CD4-positive, alpha-beta memory T cell (primary cell): ENCODE results near the gene USP51. TPM values are rescaled to one million over a fixed set of nuclear protein-coding genes. Genes with fewer than 3 reads are reported as not detected.
"Not testable (repeated sequence)": the region's sequence is repeated elsewhere in the genome, so short reads cannot be mapped to it uniquely, and the experiment has no call there.

Experiments
- CTCF ChIA-PET: fragments of 350-600 bp; sonication (Branson Sonifier 250); formaldehyde crosslinking; loops from one replicate; lab custom pipeline; 2021; ENCODE audit warnings: inconsistent platforms; ENCODE audit not compliant: partially characterized antibody; lab: Charles Lee
- POLR2A ChIA-PET: fragments of 350-600 bp; sonication (Branson Sonifier 250); formaldehyde crosslinking; loops from one replicate; lab custom pipeline; 2021; ENCODE audit not compliant: partially characterized antibody; lab: Charles Lee
- DNase-seq, 5 donors: peaks; one replicate each; pipeline versions ENCODE4 v3.0.0 to v3.0.0-alpha.2; 2020 to 2022; ENCODE audit warnings: mixed read lengths in 1 of 5
- H3K27ac ChIP-seq: one replicate; pipeline ENCODE4 v1.7.0; 2013; ENCODE audit warnings: low read depth, low read length
- H3K27me3 ChIP-seq: 2 replicates; pipeline ENCODE4 v1.7.0; 2013; ENCODE audit warnings: mild to moderate bottlenecking, low read length, moderate library complexity; ENCODE audit not compliant: insufficient read depth
- H3K36me3 ChIP-seq: 2 replicates; pipeline ENCODE4 v1.7.0; 2013; ENCODE audit warnings: mild to moderate bottlenecking, low read length, moderate library complexity; ENCODE audit not compliant: insufficient read depth
- H3K4me1 ChIP-seq: 2 replicates; pipeline ENCODE4 v1.7.0; 2013; ENCODE audit warnings: mild to moderate bottlenecking, low read length, moderate library complexity; ENCODE audit not compliant: insufficient read depth
- H3K4me3 ChIP-seq, 2 donors: one replicate each; pipeline ENCODE4 v1.7.0; 2013; ENCODE audit warnings: low read length in 2 of 2, mild to moderate bottlenecking in 1 of 2
- H3K9me3 ChIP-seq, 2 donors: one replicate each; pipeline ENCODE4 v1.7.0; 2013; ENCODE audit warnings: low read length in 2 of 2, control low read depth in 1 of 2; ENCODE audit not compliant: control insufficient read depth in 1 of 2
- H3K27ac Mint-ChIP-seq, 7 donors: one replicate each; pipeline ENCODE4 v1.8.0; 2020 to 2021; ENCODE audit warnings: mixed read lengths in 7 of 7, mild to moderate bottlenecking in 6 of 7, inconsistent platforms in 3 of 7, moderate library complexity in 3 of 7
- H3K27me3 Mint-ChIP-seq, 2 donors: one replicate each; pipeline ENCODE4 v1.8.0; 2020 to 2021; ENCODE audit warnings: mixed read lengths in 2 of 2
- H3K36me3 Mint-ChIP-seq, 2 donors: one replicate each; pipeline ENCODE4 v1.8.0; 2020 to 2021; ENCODE audit warnings: mixed read lengths in 2 of 2, inconsistent platforms in 1 of 2, mild to moderate bottlenecking in 1 of 2
- H3K4me1 Mint-ChIP-seq, 4 donors: one replicate each; pipeline ENCODE4 v1.8.0; 2020 to 2021; ENCODE audit warnings: mixed read lengths in 4 of 4, mild to moderate bottlenecking in 1 of 4
- H3K4me3 Mint-ChIP-seq, 8 donors: one replicate each; pipeline ENCODE4 v1.8.0; 2020 to 2021; ENCODE audit warnings: mixed read lengths in 8 of 8, mild to moderate bottlenecking in 7 of 8, moderate library complexity in 6 of 8, inconsistent platforms in 3 of 8
- H3K9me3 Mint-ChIP-seq, 8 donors: one replicate each; pipeline ENCODE4 v1.8.0; 2020 to 2021; ENCODE audit warnings: mixed read lengths in 8 of 8, mild to moderate bottlenecking in 5 of 8, inconsistent platforms in 3 of 8, moderate library complexity in 1 of 8
- intact Hi-C: fragments of 100-400 bp; cut with micrococcal nuclease; formaldehyde crosslinking; loops from one replicate; pipeline ENCODE4 v1.15.1; 2023
- polyA plus RNA-seq, 2 donors: library from polyadenylated mRNA; unstranded; fragments of 300-500 nt; fragmentation: Illumina TruSeq; gene quantifications; one replicate each; pipeline ENCODE4 v1.2.3, GENCODE V29; 2021
- total RNA-seq, 2 experiments: library from RNA; stranded (reverse); gene quantifications; one replicate each; pipeline ENCODE4 v1.2.3, GENCODE V29; 2021

The USP51 gene
- total and polyA plus RNA-seq, 4 experiments from 2014 or later, result 0.11 to 3.0 (median 2.7) TPM; not detected in 1

- H3K27me3 ChIP-seq, H3K27me3 Mint-ChIP-seq, DNase-seq, POLR2A ChIA-PET, H3K9me3 Mint-ChIP-seq, H3K4me1 Mint-ChIP-seq, H3K4me1 ChIP-seq, H3K27ac Mint-ChIP-seq, H3K36me3 Mint-ChIP-seq, H3K36me3 ChIP-seq, H3K27ac ChIP-seq, CTCF ChIA-PET, intact Hi-C loops, H3K4me3 Mint-ChIP-seq, H3K9me3 ChIP-seq, H3K4me3 ChIP-seq: not testable (repeated sequence)
These were observed 18.9 kb upstream of the USP51 start for GRCh38 chrX:55508410-55509152.

- CTCF ChIA-PET, H3K4me3 Mint-ChIP-seq, H3K9me3 Mint-ChIP-seq, H3K27ac ChIP-seq, intact Hi-C loops, H3K4me1 ChIP-seq, DNase-seq, H3K27me3 ChIP-seq, H3K4me3 ChIP-seq, H3K36me3 ChIP-seq, H3K4me1 Mint-ChIP-seq, POLR2A ChIA-PET, H3K36me3 Mint-ChIP-seq, H3K27ac Mint-ChIP-seq, H3K27me3 Mint-ChIP-seq, H3K9me3 ChIP-seq: not testable (repeated sequence)
These were observed 18.1 kb upstream of the USP51 start for GRCh38 chrX:55507699-55508098.

- H3K27me3 ChIP-seq, H3K4me3 ChIP-seq, H3K4me1 ChIP-seq, intact Hi-C loops, H3K9me3 ChIP-seq, POLR2A ChIA-PET, H3K27ac ChIP-seq, H3K9me3 Mint-ChIP-seq, H3K4me3 Mint-ChIP-seq, DNase-seq, H3K27me3 Mint-ChIP-seq, H3K4me1 Mint-ChIP-seq, H3K36me3 ChIP-seq, H3K27ac Mint-ChIP-seq, H3K36me3 Mint-ChIP-seq, CTCF ChIA-PET: not testable (repeated sequence)
These were observed 17.4 kb upstream of the USP51 start for GRCh38 chrX:55507010-55507409.

- ChIA-PET CTCF (no interaction called here), POLR2A (interaction anchor here (1.0 to 3.2 kb wide), 2 partner anchors 39 to 227 kb away, joined by 4 to 34 read pairs; partner anchors contain the start of genes MAGEH1 and RRAGB)
- intact Hi-C loops, result no loop called here
- Histone ChIP-seq H3K4me1 (peaks cover 10% of the 10 kb centered on the region), H3K36me3 (no peaks in the 10 kb centered on the region), H3K9me3 (no peaks in the 10 kb centered on the region), H3K27ac (no peak overlapping the region), H3K4me3 (no peak overlapping the region), H3K27me3 (no peaks in the 10 kb centered on the region)
- Mint-ChIP-seq H3K9me3 (peaks cover 0 to 2% (median 0%) of the 10 kb centered on the region in 8 donors), H3K4me1 (peaks cover 4 to 18% (median 12%) of the 10 kb centered on the region in 4 donors), H3K27me3 (no peaks in the 10 kb centered on the region), H3K27ac (peak overlapping the region in 1 of 7 donors; percentile 54), H3K4me3 (peak overlapping the region in 4 of 8 donors; percentile 13 to 97 (median 40)), H3K36me3 (peaks cover 0 to 5% of the 10 kb centered on the region in 2 donors)
- peak in 1 of 5 donors; percentile 7 for DNase-seq
These were observed 1.3 kb upstream of the USP51 start for GRCh38 chrX:55490974-55491373.

- Mint-ChIP-seq H3K27me3 (no peaks in the 10 kb centered on the region), H3K4me1 (peaks cover 4 to 18% (median 12%) of the 10 kb centered on the region in 4 donors), H3K27ac (peak overlapping the region in 5 of 7 donors; percentile 84 to 98 (median 94)), H3K9me3 (peaks cover 0 to 2% (median 0%) of the 10 kb centered on the region in 8 donors), H3K36me3 (peaks cover 0 to 5% of the 10 kb centered on the region in 2 donors), H3K4me3 (peak overlapping the region; percentile 93 to 97 (median 94))
- intact Hi-C loops, result no loop called here
- ChIA-PET CTCF (interaction anchor here (1.6 to 2.5 kb wide), 2 partner anchors 38 to 63 kb away, joined by 6 to 14 read pairs; partner anchors contain the start of gene MAGEH1), POLR2A (interaction anchor here (3.2 to 3.3 kb wide), 2 partner anchors 38 to 227 kb away, joined by 34 to 50 read pairs; partner anchors contain the start of genes MAGEH1 and RRAGB)
- H3K36me3 ChIP-seq, result no peaks in the 10 kb centered on the region
- no peaks in the 10 kb centered on the region for H3K27me3 ChIP-seq
- H3K4me3 ChIP-seq, result peak overlapping the region in 1 of 2 donors; percentile 52
- no peaks in the 10 kb centered on the region for H3K9me3 ChIP-seq
- peak overlapping the region; percentile 83 for H3K27ac ChIP-seq
- peak in 1 of 5 donors; percentile 13 for DNase-seq
- peaks cover 10% of the 10 kb centered on the region for H3K4me1 ChIP-seq
These were observed 473 bp upstream of the USP51 start for GRCh38 chrX:55490121-55490520.

GRCh38 chrX:55488593-55489313 is 895 bp downstream of the USP51 start:
- no peaks in the 10 kb centered on the region for H3K36me3 ChIP-seq
- peaks cover 0 to 5% of the 10 kb centered on the region in 2 donors for H3K36me3 Mint-ChIP-seq
- peaks cover 0 to 2% (median 0%) of the 10 kb centered on the region in 8 donors for H3K9me3 Mint-ChIP-seq
- peaks cover 10% of the 10 kb centered on the region for H3K4me1 ChIP-seq
- H3K4me3 Mint-ChIP-seq, result peak overlapping the region; percentile 93 to 97 (median 94)
- peak overlapping the region; percentile 52 to 86 for H3K4me3 ChIP-seq
- peak; percentile 66 to 74 (median 71) for DNase-seq
- no peaks in the 10 kb centered on the region for H3K27me3 ChIP-seq
- H3K27me3 Mint-ChIP-seq, result no peaks in the 10 kb centered on the region
- POLR2A ChIA-PET, result interaction anchor here (0.6 to 3.3 kb wide), 15 partner anchors 36 to 1805 kb away, joined by 3 to 50 read pairs (median 4); partner anchors contain the start of genes APEX2, KLF8, MAGEH1 and NBDY
- CTCF ChIA-PET, result interaction anchor here (0.8 to 2.5 kb wide), 10 partner anchors 37 to 1275 kb away, joined by 3 to 16 read pairs (median 4); partner anchors contain the start of genes MAGEH1 and RRAGB
- H3K9me3 ChIP-seq, result no peaks in the 10 kb centered on the region
- H3K4me1 Mint-ChIP-seq, result peaks cover 4 to 18% (median 12%) of the 10 kb centered on the region in 4 donors
- intact Hi-C loops, result no loop called here
- peak overlapping the region; percentile 83 for H3K27ac ChIP-seq
- H3K27ac Mint-ChIP-seq, result peak overlapping the region; percentile 93 to 98 (median 95)
